ENCODE measurements around the gene TCF7L2. TPM values are rescaled to one million over a fixed set of nuclear protein-coding genes. Genes with fewer than 3 reads are reported as not detected.

The TCF7L2 gene
- total and polyA plus RNA-seq, 2 experiments from 2014 or later = 27.5 to 33.7 TPM

- Histone ChIP-seq H3K4me3 (no peak overlapping the region), H3K27me3 (no peaks in the 10 kb centered on the region), H3K27ac (peak overlapping the region; percentile 62), H3K9me3 (ENCODE audit: low read depth) (no peaks in the 10 kb centered on the region), H3K4me1 (ENCODE audit: low read depth) (peaks cover 8% of the 10 kb centered on the region), H3K36me3 (peaks cover 6% of the 10 kb centered on the region)
- no peak for TF ChIP-seq CTCF (IDR thresholded peaks at IDR 0.05; ENCODE audit: low read depth, low read length)
- DNase-seq (ENCODE audit: low read depth in 1 of 2, low spot score in 1 of 2) = peak in 1 of 2 donors; percentile 34
These were observed 219.1 kb downstream of the TCF7L2 start for GRCh38 chr10:113169111-113169510.

- no peak overlapping the region for H3K27ac ChIP-seq
- H3K4me3 ChIP-seq = no peak overlapping the region
- no peak for DNase-seq (ENCODE audit: low read depth in 1 of 2, low spot score in 1 of 2)
- no peak for TF ChIP-seq CTCF (IDR thresholded peaks at IDR 0.05; ENCODE audit: low read depth, low read length)
- no peaks in the 10 kb centered on the region for H3K9me3 ChIP-seq (ENCODE audit: low read depth)
- peaks cover 6% of the 10 kb centered on the region for H3K36me3 ChIP-seq
- no peaks in the 10 kb centered on the region for H3K27me3 ChIP-seq
- peaks cover 8% of the 10 kb centered on the region for H3K4me1 ChIP-seq (ENCODE audit: low read depth)
These were observed 219.9 kb downstream of the TCF7L2 start for GRCh38 chr10:113169853-113170460.

- no peak for DNase-seq (ENCODE audit: low read depth in 1 of 2, low spot score in 1 of 2)
- Histone ChIP-seq H3K27me3 (no peaks in the 10 kb centered on the region), H3K4me1 (ENCODE audit: low read depth) (peaks cover 18% of the 10 kb centered on the region), H3K4me3 (no peak overlapping the region), H3K9me3 (ENCODE audit: low read depth) (no peaks in the 10 kb centered on the region), H3K27ac (no peak overlapping the region), H3K36me3 (no peaks in the 10 kb centered on the region)
- no peak for TF ChIP-seq CTCF (IDR thresholded peaks at IDR 0.05; ENCODE audit: low read depth, low read length)
These were observed 221.6 kb downstream of the TCF7L2 start for GRCh38 chr10:113171662-113172061.

GRCh38 chr10:113175176-113175575 is 225.1 kb downstream of the TCF7L2 start:
- H3K27ac ChIP-seq = no peak overlapping the region
- DNase-seq (ENCODE audit: low read depth in 1 of 2, low spot score in 1 of 2) = no peak
- no peaks in the 10 kb centered on the region for H3K9me3 ChIP-seq (ENCODE audit: low read depth)
- no peaks in the 10 kb centered on the region for H3K36me3 ChIP-seq
- H3K4me1 ChIP-seq (ENCODE audit: low read depth) = peaks cover 14% of the 10 kb centered on the region
- H3K27me3 ChIP-seq = no peaks in the 10 kb centered on the region
- TF ChIP-seq CTCF (IDR thresholded peaks at IDR 0.05; ENCODE audit: low read depth, low read length) = no peak
- no peak overlapping the region for H3K4me3 ChIP-seq

- TF ChIP-seq CTCF (IDR thresholded peaks at IDR 0.05; ENCODE audit: low read depth, low read length) = no peak
- peaks cover 14% of the 10 kb centered on the region for H3K4me1 ChIP-seq (ENCODE audit: low read depth)
- no peaks in the 10 kb centered on the region for H3K27me3 ChIP-seq
- no peak overlapping the region for H3K27ac ChIP-seq
- DNase-seq (ENCODE audit: low read depth in 1 of 2, low spot score in 1 of 2) = peak in 1 of 2 donors; percentile 26
- H3K36me3 ChIP-seq = no peaks in the 10 kb centered on the region
- H3K9me3 ChIP-seq (ENCODE audit: low read depth) = no peaks in the 10 kb centered on the region
- H3K4me3 ChIP-seq = no peak overlapping the region
These were observed 226.0 kb downstream of the TCF7L2 start for GRCh38 chr10:113175756-113176651.

Measured in cardiac muscle cell (in vitro differentiated cells and primary cell).